H9 (cell line): ENCODE data around the gene ANKFY1. TPM values are rescaled to one million over a fixed set of nuclear protein-coding genes. Genes with fewer than 3 reads are reported as not detected.
A peak's percentile ranks its signal among the peaks of the same experiment; 100 is the strongest.

Experiments
- DNase-seq: peaks from one replicate; pipeline ENCODE4 v3.0.0-alpha.2; 2017
- H2AFZ ChIP-seq: one replicate; pipeline ENCODE4 v1.6.1; 2013; ENCODE audit warnings: mild to moderate bottlenecking, low read length, control low read depth, moderate library complexity
- H2AK5ac ChIP-seq: 2 replicates; pipeline ENCODE4 v1.6.1; 2013; ENCODE audit warnings: low read length, control low read depth, mixed read lengths; ENCODE audit not compliant: insufficient read length
- H2BK120ac ChIP-seq: one replicate; pipeline ENCODE4 v1.6.1; 2013; ENCODE audit warnings: low read depth, mild to moderate bottlenecking, low read length, control low read depth, inconsistent platforms; ENCODE audit not compliant: poor library complexity, severe bottlenecking
- H2BK12ac ChIP-seq: 2 replicates; pipeline ENCODE4 v1.6.1; 2013; ENCODE audit warnings: low read length, control low read depth, mixed read lengths, low read depth; ENCODE audit not compliant: insufficient read length
- H2BK15ac ChIP-seq: 2 replicates; pipeline ENCODE4 v1.6.1; 2013; ENCODE audit warnings: low read depth, low read length, control low read depth
- H2BK20ac ChIP-seq: one replicate; pipeline ENCODE4 v1.6.1; 2013; ENCODE audit warnings: low read depth, mild to moderate bottlenecking, low read length, control low read depth, inconsistent platforms; ENCODE audit not compliant: poor library complexity, severe bottlenecking
- H2BK5ac ChIP-seq: 2 replicates; pipeline ENCODE4 v1.6.1; 2013; ENCODE audit warnings: low read length, control low read depth, mixed read lengths; ENCODE audit not compliant: insufficient read length
- H3K14ac ChIP-seq: 2 replicates; pipeline ENCODE4 v1.6.1; 2013; ENCODE audit warnings: low read length, control low read depth; ENCODE audit not compliant: insufficient read depth
- H3K18ac ChIP-seq: 2 replicates; pipeline ENCODE4 v1.6.1; 2013; ENCODE audit warnings: low read depth, mild to moderate bottlenecking, mixed read lengths, low read length, control low read depth; ENCODE audit not compliant: insufficient read length
- H3K23ac ChIP-seq: 2 replicates; pipeline ENCODE4 v1.6.1; 2013; ENCODE audit warnings: low read length, control low read depth, mixed read lengths, low read depth; ENCODE audit not compliant: insufficient read length
- H3K23me2 ChIP-seq: 2 replicates; pipeline ENCODE4 v1.6.1; 2013; ENCODE audit warnings: low read depth, mild to moderate bottlenecking, mixed read lengths, low read length, control low read depth; ENCODE audit not compliant: insufficient read length, poor library complexity, severe bottlenecking
- H3K27ac ChIP-seq: 2 replicates; pipeline ENCODE4 v1.5.1; 2013; ENCODE audit warnings: low read length, control low read depth, mixed read lengths, low read depth; ENCODE audit not compliant: insufficient read length
- H3K27me3 ChIP-seq: 2 replicates; pipeline ENCODE4 v1.6.1; 2013; ENCODE audit warnings: low read length, control low read depth, inconsistent platforms; ENCODE audit not compliant: insufficient read depth
- H3K4ac ChIP-seq: 2 replicates; pipeline ENCODE4 v1.6.1; 2013; ENCODE audit warnings: low read depth, mild to moderate bottlenecking, control low read depth, inconsistent platforms, low read length, moderate library complexity
- H3K4me1 ChIP-seq: 2 replicates; pipeline ENCODE4 v1.6.1; 2013; ENCODE audit warnings: low read length, control low read depth, inconsistent platforms; ENCODE audit not compliant: insufficient read depth
- H3K4me2 ChIP-seq: 2 replicates; pipeline ENCODE4 v1.6.1; 2013; ENCODE audit warnings: low read length, control low read depth, mixed read lengths; ENCODE audit not compliant: insufficient read length, insufficient read depth
- H3K56ac ChIP-seq: 2 replicates; pipeline ENCODE4 v1.6.1; 2013; ENCODE audit warnings: low read depth, mild to moderate bottlenecking, mixed read lengths, low read length, control low read depth; ENCODE audit not compliant: insufficient read length
- H3K79me1 ChIP-seq: 2 replicates; pipeline ENCODE4 v1.6.1; 2013; ENCODE audit warnings: low read depth, mild to moderate bottlenecking, moderate library complexity, low read length, control low read depth, inconsistent platforms; ENCODE audit not compliant: insufficient read depth, poor library complexity, severe bottlenecking
- H3K79me2 ChIP-seq: 2 replicates; pipeline ENCODE4 v1.6.1; 2013; ENCODE audit warnings: low read length, control low read depth, inconsistent platforms; ENCODE audit not compliant: insufficient read depth
- H3K9ac ChIP-seq: 2 replicates; pipeline ENCODE4 v1.6.1; 2013; ENCODE audit warnings: low read length, control low read depth, mixed read lengths; ENCODE audit not compliant: insufficient read length; ENCODE audit errors: extremely low read depth
- H3K9me3 ChIP-seq: one replicate; pipeline ENCODE4 v1.6.1; 2013; ENCODE audit warnings: low read depth, low read length, inconsistent platforms; ENCODE audit not compliant: control insufficient read depth
- H3T11ph ChIP-seq: one replicate; pipeline ENCODE4 v1.6.1; 2013; ENCODE audit warnings: mild to moderate bottlenecking, low read length, control low read depth, inconsistent platforms
- H4K20me1 ChIP-seq: one replicate; pipeline ENCODE4 v1.6.1; 2013; ENCODE audit not compliant: control insufficient read depth, insufficient read length, insufficient read depth
- H4K5ac ChIP-seq: 2 replicates; pipeline ENCODE4 v1.6.1; 2013; ENCODE audit warnings: low read depth, mild to moderate bottlenecking, mixed read lengths, low read length, control low read depth; ENCODE audit not compliant: insufficient read length
- H4K8ac ChIP-seq: replicated peaks from 2 replicates; pipeline ENCODE4 v1.6.1; 2013; ENCODE audit warnings: low read length, control low read depth, mixed read lengths, low read depth; ENCODE audit not compliant: insufficient read length
- H4K91ac ChIP-seq: 2 replicates; pipeline ENCODE4 v1.6.1; 2013; ENCODE audit warnings: low read depth, mild to moderate bottlenecking, moderate library complexity, mixed read lengths, low read length, control low read depth; ENCODE audit not compliant: insufficient read length
- H3K27ac Mint-ChIP-seq, 3 experiments: 2 replicates in 2 of 3; 3 replicates in 1 of 3; pipeline ENCODE4 v1.8.0; 2020 to 2021; ENCODE audit warnings: mixed read lengths in 3 of 3, mild to moderate bottlenecking in 1 of 3, moderate library complexity in 1 of 3
- H3K27me3 Mint-ChIP-seq: 2 replicates; pipeline ENCODE4 v1.8.0; 2021; ENCODE audit warnings: low read depth, mild to moderate bottlenecking, moderate library complexity, mixed read lengths
- H3K36me3 Mint-ChIP-seq, 3 experiments: 2 replicates in 2 of 3; 3 replicates in 1 of 3; pipeline ENCODE4 v1.8.0; 2020 to 2021; ENCODE audit warnings: low read depth in 3 of 3, mixed read lengths in 3 of 3; ENCODE audit not compliant: insufficient read depth in 1 of 3
- H3K4me1 Mint-ChIP-seq, 2 experiments: 2 replicates each; pipeline ENCODE4 v1.8.0; 2020; ENCODE audit warnings: mixed read lengths in 2 of 2
- H3K4me3 Mint-ChIP-seq, 2 experiments: 2 replicates in 1 of 2; 3 replicates in 1 of 2; pipeline ENCODE4 v1.8.0; 2020 to 2021; ENCODE audit warnings: mild to moderate bottlenecking in 2 of 2, mixed read lengths in 2 of 2, moderate library complexity in 1 of 2
- H3K9me3 Mint-ChIP-seq, 2 experiments: 2 replicates in 1 of 2; 3 replicates in 1 of 2; pipeline ENCODE4 v1.8.0; 2020; ENCODE audit warnings: mild to moderate bottlenecking in 2 of 2, mixed read lengths in 2 of 2, moderate library complexity in 1 of 2
- WGBS: extraction: QIAGEN DNeasy Blood & Tissue Kit; methylation state at CpG from one replicate; pipeline ENCODE4 v1.1.7; 2013; ENCODE audit warnings: missing lambda C conversion rate, low lambda C conversion rate, mixed read lengths; ENCODE audit not compliant: insufficient read length; ENCODE audit errors: extremely low coverage; 5-methylcytosine and 5-hydroxymethylcytosine counted together
- total RNA-seq: library from RNA; stranded (reverse); gene quantifications from 2 replicates; pipeline ENCODE4 v1.2.1, GENCODE V29; 2021
- TF ChIP-seq, protein P1 (sequence below): fragments of 200-600 bp; sonication (generic); conservative IDR thresholded peaks from 3 replicates; pipeline ENCODE4 v1.8.0; 2021; ENCODE audit warnings: antibody characterized with exemption, mild to moderate bottlenecking

The ANKFY1 gene
- total RNA-seq, 1 experiment from 2014 or later = 51.9 TPM

DNA sequence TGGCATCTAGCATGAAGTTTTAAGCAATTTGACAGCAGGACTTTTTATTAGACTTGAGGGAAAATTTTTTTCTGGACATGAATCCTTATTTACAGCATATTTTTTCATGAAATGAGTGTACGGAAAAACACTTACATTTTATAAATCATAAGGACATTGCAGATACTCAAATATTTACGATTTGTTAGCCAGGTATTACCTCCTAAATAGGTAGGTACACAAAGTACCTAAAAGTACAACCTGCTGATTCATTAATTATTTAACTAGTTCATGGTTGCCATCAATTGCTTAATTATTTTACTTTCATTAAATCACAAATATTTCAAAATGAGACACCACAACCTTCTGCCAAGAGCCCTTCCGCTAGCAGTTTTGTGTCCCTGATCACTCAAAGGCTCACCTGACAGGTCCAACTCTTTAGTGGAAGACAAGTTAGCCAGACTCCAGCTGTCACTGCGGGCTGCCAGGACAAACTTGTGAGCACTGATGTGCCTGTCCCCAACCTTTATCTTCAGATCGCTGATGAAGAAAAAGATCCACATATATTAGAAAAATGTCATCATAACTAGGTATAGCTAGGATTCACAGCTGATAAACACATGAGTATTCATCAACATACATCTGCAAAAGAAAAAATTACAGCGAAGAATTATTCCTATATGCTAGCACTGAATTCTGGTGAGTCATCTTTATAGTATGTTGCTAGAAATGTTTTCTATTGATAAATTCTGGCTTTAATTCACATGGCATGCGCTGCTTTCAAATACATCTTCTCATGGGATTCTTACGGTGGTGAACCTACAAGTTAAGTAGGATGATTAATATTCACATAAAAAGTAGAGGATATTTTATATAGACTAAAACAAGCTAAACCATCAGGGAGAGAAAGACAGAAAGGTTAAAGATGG lies 28.2 kb downstream of the ANKFY1 start:
- no peak for DNase-seq
- no CpG with 5 or more reads among the region's 8 CpGs for WGBS

More for the DNA sequence above, 28.2 kb downstream of the ANKFY1 start:
- H2BK120ac ChIP-seq = no peak overlapping the region
- TF ChIP-seq, protein P1, sequence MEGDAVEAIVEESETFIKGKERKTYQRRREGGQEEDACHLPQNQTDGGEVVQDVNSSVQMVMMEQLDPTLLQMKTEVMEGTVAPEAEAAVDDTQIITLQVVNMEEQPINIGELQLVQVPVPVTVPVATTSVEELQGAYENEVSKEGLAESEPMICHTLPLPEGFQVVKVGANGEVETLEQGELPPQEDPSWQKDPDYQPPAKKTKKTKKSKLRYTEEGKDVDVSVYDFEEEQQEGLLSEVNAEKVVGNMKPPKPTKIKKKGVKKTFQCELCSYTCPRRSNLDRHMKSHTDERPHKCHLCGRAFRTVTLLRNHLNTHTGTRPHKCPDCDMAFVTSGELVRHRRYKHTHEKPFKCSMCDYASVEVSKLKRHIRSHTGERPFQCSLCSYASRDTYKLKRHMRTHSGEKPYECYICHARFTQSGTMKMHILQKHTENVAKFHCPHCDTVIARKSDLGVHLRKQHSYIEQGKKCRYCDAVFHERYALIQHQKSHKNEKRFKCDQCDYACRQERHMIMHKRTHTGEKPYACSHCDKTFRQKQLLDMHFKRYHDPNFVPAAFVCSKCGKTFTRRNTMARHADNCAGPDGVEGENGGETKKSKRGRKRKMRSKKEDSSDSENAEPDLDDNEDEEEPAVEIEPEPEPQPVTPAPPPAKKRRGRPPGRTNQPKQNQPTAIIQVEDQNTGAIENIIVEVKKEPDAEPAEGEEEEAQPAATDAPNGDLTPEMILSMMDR = no peak
- no peaks in the 10 kb centered on the region for H3K23me2 ChIP-seq
- H3K18ac ChIP-seq = no peak overlapping the region
- H3K79me2 ChIP-seq = no peaks in the 10 kb centered on the region
- H3K23ac ChIP-seq = no peak overlapping the region
- H2BK12ac ChIP-seq = no peak overlapping the region
- no peak overlapping the region for H3T11ph ChIP-seq
- H2AK5ac ChIP-seq = no peak overlapping the region
- H3K4me1 Mint-ChIP-seq = 0 out of 4 replicates have a peak, but pooled peaks cover 0 to 3% of the 10 kb centered on the region in 2 experiments
- no peaks in the 10 kb centered on the region for H3K79me1 ChIP-seq
- H3K4me3 Mint-ChIP-seq = no peak overlapping the region
- H3K56ac ChIP-seq = no peak overlapping the region
- no peaks in the 10 kb centered on the region for H3K27me3 ChIP-seq
- H3K14ac ChIP-seq = no peak overlapping the region
- H4K91ac ChIP-seq = no peak overlapping the region
- H3K36me3 Mint-ChIP-seq = peaks cover 12 to 52% (median 47%) of the 10 kb centered on the region in 3 experiments; a peak in 6 of 7 replicates
- no peaks in the 10 kb centered on the region for H3K9me3 Mint-ChIP-seq
- H2BK20ac ChIP-seq = no peak overlapping the region
- H3K9ac ChIP-seq = no peak overlapping the region
- no peak overlapping the region for H3K27ac ChIP-seq
- no peak overlapping the region for H2BK15ac ChIP-seq
- H3K4me2 ChIP-seq = no peak overlapping the region
- H4K5ac ChIP-seq = no peak overlapping the region
- H3K9me3 ChIP-seq = no peaks in the 10 kb centered on the region
- no peak overlapping the region for H2AFZ ChIP-seq
- H4K20me1 ChIP-seq = no peaks in the 10 kb centered on the region
- peak overlapping the region in 1 of 3 experiments; percentile 34; a peak in 1 of 7 replicates for H3K27ac Mint-ChIP-seq
- no peaks in the 10 kb centered on the region for H3K4me1 ChIP-seq
- no peak overlapping the region for H2BK5ac ChIP-seq
- H4K8ac ChIP-seq = no peak overlapping the region
- H3K27me3 Mint-ChIP-seq = no peaks in the 10 kb centered on the region
- no peak overlapping the region for H3K4ac ChIP-seq
